Measurements from ENCODE around the gene ING2. TPM values are rescaled to one million over a fixed set of nuclear protein-coding genes. Genes with fewer than 3 reads are reported as not detected.
"Not testable (repeated sequence)": the region's sequence is repeated elsewhere in the genome, so short reads cannot be mapped to it uniquely, and the experiment has no call there.

Gene ING2
- total RNA-seq, 1 experiment from 2014 or later: 5.8 TPM

DNA sequence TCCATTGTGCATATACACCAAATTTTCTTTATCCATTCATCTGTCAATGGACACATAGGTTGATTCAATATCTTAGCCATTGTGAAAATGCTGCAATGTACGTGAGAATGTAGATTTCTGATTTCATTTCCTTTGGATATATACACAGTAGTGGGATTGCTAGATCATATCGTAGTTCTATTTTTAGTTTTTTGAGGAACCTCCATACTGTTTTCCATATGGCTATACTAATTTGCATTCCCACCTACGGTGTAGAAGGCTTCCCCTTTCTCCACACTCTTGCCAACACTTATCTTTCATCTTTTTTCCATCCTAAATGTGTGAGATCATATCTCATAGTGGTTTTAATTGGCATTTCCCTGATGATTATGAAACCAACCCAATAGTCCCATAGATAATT is 43.4 kb downstream of the ING2 start:
- DNase-seq (ENCODE audit: low read depth): no peak

DNA sequence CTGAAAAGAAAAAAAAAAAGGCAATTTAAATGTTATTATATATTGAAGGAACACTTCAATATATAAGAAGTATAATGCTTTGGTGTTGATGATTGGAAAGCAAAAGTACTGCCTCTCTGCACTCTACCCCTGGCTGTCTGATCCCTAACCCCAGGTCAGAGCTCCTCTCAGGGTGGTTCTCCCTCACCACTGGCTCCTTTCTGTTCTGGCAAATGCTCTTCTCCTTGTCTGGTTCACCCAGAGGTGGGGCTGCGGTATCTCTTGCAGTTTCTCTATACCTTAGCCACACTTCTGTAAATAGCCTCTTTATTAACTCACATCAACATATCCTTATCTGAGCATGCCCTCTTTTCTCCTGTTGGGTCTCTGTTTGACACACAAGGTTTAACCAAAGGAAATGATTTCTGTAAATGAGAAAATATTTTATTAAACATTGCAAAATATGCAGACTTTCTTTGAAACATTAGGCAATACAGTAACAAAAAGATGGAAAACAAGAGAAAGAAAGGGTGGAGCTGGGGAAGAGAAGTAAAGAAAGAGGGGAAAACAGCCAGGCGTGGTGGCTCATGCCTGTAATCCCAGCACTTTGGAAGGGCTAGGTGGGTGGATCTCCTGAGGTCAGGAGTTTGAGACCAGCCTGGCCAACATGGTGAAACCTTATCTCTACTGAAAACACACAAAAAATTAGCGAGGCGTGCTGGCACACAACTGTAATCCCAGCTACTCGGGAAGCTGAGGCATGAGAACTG is 45.7 kb downstream of the ING2 start:
- DNase-seq (ENCODE audit: low read depth): no peak

DNA sequence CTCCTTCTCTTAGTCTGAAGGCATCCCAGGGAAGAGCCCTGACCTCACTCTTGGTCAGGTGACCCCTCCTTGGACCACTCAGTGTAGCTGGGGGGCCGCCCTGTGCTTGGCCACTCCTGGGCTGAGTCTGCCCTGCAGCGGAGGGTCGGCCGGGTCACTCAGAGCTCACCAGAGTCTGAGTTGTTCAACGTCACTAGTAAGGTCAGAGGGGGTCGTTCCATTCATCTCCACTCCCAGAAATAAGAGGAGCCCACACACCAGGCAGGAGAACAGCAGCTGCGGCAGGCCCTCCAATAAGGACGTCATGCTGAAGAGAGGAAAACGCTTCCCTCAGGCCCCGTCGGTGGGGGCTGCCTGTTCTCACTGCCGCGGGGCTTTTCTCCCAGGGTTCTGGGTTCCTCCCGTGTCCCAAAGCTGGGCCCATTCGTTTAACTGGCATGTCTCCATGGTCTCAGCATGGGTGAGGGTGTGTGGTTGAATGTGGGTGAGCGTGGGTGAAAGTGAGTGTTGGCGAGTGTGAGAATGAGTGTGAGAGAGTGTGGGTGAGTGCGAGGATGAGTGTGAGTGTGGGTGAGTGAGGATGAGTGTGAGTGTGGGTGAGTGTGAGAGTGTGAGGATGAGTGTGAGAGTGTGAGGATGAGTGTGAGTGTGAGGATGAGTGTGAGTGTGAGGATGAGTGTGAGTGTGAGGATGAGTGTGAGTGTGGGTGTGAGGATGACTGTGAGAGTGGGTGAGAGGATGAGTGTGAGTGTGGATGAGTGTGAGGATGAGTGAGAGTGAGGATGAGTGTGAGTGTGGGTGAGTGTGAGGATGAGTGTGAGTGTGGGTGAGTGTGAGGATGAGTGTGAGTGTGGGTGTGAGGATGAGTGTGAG is 47.7 kb downstream of the ING2 start:
- DNase-seq (ENCODE audit: low read depth): no peak

DNA sequence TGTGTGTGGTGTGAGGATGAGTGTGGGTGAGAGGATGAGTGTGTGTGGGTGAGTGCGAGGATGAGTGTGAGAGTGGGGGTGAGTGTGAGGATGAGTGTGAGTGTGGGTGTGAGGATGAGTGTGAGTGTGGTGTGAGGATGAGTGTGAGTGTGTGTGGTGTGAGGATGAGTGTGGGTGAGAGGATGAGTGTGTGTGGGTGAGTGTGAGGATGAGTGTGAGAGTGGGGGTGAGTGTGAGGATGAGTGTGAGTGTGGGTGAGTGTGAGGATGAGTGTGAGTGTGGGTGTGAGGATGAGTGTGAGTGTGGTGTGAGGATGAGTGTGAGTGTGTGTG is 48.3 kb downstream of the ING2 start:
- not testable (repeated sequence) for DNase-seq (ENCODE audit: low read depth)

DNA sequence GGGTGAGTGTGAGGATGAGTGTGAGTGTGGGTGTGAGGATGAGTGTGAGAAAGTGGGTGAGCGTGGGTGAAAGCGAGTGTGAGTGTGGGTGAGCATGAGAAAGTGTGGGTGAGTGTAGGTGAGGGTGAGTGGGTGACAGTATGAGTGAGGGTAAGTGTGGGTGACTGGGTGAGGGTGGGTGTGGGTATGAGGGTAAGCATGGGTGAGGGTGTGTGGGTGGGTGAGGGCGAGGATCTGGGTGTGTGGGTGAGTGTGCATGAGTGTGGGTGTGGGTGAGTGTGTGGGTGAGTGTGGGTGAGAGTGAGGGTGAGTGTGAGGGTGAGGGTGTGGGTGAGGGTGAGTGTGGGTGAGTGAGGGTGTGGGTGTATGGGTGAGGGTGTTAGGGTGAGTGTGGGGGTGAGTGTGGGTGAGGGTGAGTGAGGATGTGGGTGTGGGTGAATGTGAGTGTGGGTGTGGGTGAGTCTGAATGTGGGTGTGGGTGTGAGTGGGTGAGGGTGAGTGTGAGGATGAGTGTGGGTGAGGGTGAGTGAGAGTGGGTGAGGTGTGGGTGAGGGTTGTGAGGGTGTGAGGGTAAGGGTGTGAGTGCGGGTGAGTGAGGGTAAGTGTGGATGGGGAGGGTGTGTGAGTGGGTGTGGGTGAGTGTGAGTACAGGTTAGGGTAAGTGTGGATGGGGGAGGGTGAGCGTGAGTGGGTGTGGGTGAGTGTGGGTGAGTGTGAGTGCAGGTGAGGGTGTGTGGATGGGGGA is 48.9 kb downstream of the ING2 start:
- DNase-seq (ENCODE audit: low read depth): no peak

DNA sequence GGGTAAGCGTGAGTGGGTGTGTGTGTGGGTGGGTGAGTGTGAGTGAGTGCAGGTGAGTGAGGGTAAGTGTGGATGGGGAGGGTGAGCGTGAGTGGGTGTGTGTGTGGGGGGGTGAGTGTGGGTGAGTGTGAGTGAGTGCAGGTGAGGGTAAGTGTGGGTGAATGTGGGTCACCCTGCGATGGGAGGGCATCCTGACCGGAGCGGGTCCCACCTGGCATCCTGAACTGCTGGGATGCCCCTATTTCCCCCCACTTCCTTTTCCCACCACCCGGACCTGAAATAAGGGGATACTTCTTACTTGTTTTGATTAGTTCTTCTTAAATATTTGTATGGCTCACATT is 49.5 kb downstream of the ING2 start:
- no peak for DNase-seq (ENCODE audit: low read depth)

DNA sequence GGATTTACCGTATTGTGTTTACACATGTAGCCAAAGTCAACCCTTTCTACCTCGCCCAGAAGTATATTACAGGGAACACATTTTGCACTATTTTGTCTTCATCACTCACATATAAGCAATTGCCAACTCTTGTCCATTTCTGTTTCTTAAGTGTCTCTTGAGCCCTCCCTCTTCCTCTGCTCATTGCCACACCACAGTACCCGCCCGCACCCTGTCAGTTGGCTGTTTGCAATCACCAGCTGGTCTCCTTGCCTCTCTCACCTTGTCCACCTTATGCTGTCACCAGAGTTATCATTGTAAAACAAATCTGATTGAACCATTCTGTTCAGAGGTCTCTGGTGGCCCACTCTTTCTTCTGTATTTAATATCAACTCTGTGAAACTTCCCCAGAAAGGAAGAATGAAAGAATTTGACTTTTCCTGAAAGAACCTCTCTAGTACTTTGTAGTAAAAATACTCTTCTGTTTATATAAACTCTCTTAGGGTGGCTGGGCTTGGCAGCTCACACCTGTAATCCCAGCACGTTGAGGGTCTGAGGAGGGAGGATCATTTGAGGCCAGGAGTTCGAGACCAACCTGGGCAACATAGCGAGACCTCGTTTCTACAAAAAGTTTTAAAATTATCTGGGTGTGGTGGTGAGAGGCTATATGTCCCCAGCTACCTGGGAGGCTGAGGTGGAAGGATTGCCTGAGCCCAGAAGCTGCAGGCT is 50.2 kb downstream of the ING2 start:
- no peak for DNase-seq (ENCODE audit: low read depth)

DNA sequence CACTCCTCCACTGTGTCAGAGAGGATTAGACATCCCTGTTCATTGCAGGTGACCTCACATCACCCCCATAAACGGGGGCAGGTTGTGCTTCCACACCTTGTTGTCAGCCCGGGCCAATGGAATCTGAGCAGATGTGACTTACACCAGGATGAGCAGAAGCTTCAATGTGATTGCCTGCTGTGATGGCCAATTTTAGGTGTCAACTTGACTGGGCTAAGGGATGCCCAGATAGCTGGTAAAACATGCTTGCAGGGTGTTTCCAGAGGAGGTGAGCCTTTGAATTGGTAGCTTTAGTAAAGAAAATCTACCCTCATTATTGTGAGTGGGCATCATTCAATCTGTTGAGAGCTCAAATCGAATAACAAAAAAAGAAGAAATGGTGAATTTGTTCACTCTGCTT is 52.1 kb downstream of the ING2 start:
- DNase-seq (ENCODE audit: low read depth): no peak

DNA sequence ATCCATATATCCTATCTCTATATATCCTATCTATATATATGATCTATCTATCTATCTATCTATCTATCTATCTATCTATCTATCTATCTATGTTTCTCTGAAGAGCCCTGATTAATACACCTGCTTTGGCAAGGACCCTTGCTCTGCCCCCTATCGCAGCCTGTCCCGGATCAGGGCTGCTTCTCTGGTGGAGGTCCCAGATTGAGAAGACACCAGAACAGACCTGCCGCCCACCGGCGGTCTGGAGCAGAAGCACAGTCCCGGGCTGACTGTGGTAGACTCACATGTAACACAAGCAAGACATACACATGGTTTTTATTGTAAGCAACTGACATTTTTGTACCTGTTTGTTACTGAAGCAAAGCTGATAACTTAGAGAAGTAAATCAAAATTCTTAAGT is 52.8 kb downstream of the ING2 start:
- no peak for DNase-seq (ENCODE audit: low read depth)

DNA sequence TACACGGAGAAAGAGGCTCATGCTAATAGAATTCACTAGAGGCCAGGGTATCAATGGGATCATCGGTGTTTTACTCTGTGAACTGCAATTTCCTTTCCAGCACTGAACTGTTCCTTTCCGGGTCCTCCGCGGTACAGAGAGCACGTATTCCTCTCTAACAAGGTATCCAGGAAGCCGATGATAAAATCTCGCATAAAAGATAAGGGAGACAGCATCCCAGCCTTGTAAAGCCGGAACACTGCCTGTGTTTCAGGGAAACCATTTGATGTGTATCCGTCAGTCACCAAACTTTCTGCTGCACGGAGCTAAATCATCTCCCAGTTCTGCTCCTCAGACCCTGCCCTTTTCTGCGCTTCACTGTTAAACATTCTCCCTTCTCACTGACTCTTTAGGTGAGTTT is 54.0 kb downstream of the ING2 start:
- no peak for DNase-seq (ENCODE audit: low read depth)

DNA sequence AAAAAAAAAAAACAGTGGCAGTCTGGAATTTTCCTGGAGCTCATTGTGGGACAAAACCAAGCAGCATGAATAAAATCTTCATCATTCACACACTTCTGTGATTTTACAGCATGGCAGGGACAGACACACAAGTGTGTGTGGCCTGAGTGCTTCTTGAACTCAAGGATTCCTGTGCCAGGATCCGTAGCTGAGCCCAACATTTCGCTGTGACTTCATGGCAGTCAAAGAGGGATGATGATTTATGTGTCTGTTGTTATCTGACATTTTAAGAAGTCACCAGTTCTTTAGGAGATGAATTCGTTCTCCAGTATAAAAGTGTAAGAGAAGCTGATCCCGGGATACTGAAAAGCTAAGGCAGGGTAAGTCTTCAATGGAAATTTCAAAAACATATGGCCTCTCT is 57.0 kb downstream of the ING2 start:
- DNase-seq (ENCODE audit: low read depth): no peak

Other genes with a start within 250 kb of the ING2 start
- not detected in 2 replicates for gene CLDN22, start 184.8 kb upstream of the ING2 start, total RNA-seq (2014; rRNA removed; shearing (Covaris generic))
- gene CLDN24, start 182.6 kb upstream of the ING2 start, total RNA-seq (2014; rRNA removed; shearing (Covaris generic)): not detected in 2 replicates
- gene CDKN2AIP, start 60.4 kb upstream of the ING2 start, total RNA-seq (2014; rRNA removed; shearing (Covaris generic)): 7.0 and 15.9 TPM in 2 replicates
- gene RWDD4, start 154.1 kb downstream of the ING2 start, total RNA-seq (2014; rRNA removed; shearing (Covaris generic)): 17.5 and 19.2 TPM in 2 replicates
- 19.1 and 24.1 TPM in 2 replicates for gene TRAPPC11, start 154.2 kb downstream of the ING2 start, total RNA-seq (2014; rRNA removed; shearing (Covaris generic))

Data from Daoy (cell line).